ENCODE measurements around the gene FHOD3. TPM values are rescaled to one million over a fixed set of nuclear protein-coding genes. Genes with fewer than 3 reads are reported as not detected.

FHOD3 gene
- total and polyA plus RNA-seq, 2 experiments from 2014 or later, result 2.7 to 8.7 TPM

GRCh38 chr18:36326771-36327170 is 29.3 kb downstream of the FHOD3 start:
- Histone ChIP-seq H3K4me1 (ENCODE audit: insufficient read depth) (peaks cover 24% of the 10 kb centered on the region), H3K4me3 (no peak overlapping the region), H3K36me3 (ENCODE audit: insufficient read depth) (no peaks in the 10 kb centered on the region), H3K79me2 (replicated peaks; ENCODE audit: insufficient read depth) (no peaks in the 10 kb centered on the region), H3K27me3 (ENCODE audit: insufficient read depth) (no peaks in the 10 kb centered on the region), H4K20me1 (replicated peaks; ENCODE audit: insufficient read depth) (no peaks in the 10 kb centered on the region), H3F3A (replicated peaks; ENCODE audit: low read depth) (no peaks in the 10 kb centered on the region), H3K9me2 (ENCODE audit: insufficient read depth) (peaks cover 14% of the 10 kb centered on the region; the same call in 1 of the 2 replicates), H3K4me2 (no peak overlapping the region), H2AFZ (no peak overlapping the region), H3K27ac (ENCODE audit: low read depth) (no peak overlapping the region)
- no peak overlapping the region for H3K4me3 Mint-ChIP-seq
- no peak overlapping the region for H3K27ac Mint-ChIP-seq
- H3K4me1 Mint-ChIP-seq, result peaks cover 34% of the 10 kb centered on the region
- TF ChIP-seq REST (IDR thresholded peaks at IDR 0.05; ENCODE audit: unreplicated experiment), result no peak
- no peak for TF ChIP-seq EZH2 (IDR thresholded peaks at IDR 0.05; ENCODE audit: low read depth, unreplicated experiment)
- TF ChIP-seq, protein P1, sequence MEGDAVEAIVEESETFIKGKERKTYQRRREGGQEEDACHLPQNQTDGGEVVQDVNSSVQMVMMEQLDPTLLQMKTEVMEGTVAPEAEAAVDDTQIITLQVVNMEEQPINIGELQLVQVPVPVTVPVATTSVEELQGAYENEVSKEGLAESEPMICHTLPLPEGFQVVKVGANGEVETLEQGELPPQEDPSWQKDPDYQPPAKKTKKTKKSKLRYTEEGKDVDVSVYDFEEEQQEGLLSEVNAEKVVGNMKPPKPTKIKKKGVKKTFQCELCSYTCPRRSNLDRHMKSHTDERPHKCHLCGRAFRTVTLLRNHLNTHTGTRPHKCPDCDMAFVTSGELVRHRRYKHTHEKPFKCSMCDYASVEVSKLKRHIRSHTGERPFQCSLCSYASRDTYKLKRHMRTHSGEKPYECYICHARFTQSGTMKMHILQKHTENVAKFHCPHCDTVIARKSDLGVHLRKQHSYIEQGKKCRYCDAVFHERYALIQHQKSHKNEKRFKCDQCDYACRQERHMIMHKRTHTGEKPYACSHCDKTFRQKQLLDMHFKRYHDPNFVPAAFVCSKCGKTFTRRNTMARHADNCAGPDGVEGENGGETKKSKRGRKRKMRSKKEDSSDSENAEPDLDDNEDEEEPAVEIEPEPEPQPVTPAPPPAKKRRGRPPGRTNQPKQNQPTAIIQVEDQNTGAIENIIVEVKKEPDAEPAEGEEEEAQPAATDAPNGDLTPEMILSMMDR (conservative IDR thresholded peaks at IDR 0.05; ENCODE audit: low read depth in 2 of 2), result no peak
- no peak for TF ChIP-seq POLR2AphosphoS5 (IDR thresholded peaks at IDR 0.05; ENCODE audit: low read depth)
- no peak for TF ChIP-seq ZNF114 (CRISPR knock-in tag; IDR thresholded peaks at IDR 0.05)
- TF ChIP-seq EZH2phosphoT487 (IDR thresholded peaks at IDR 0.05; ENCODE audit: unreplicated experiment), result no peak
- TF ChIP-seq ZNF331 (CRISPR knock-in tag; IDR thresholded peaks at IDR 0.05; ENCODE audit: low read depth), result no peak
- TF ChIP-seq CREB1 (CRISPR knock-in tag; IDR thresholded peaks at IDR 0.05; ENCODE audit: low read depth), result no peak
- TF ChIP-seq, protein P2, sequence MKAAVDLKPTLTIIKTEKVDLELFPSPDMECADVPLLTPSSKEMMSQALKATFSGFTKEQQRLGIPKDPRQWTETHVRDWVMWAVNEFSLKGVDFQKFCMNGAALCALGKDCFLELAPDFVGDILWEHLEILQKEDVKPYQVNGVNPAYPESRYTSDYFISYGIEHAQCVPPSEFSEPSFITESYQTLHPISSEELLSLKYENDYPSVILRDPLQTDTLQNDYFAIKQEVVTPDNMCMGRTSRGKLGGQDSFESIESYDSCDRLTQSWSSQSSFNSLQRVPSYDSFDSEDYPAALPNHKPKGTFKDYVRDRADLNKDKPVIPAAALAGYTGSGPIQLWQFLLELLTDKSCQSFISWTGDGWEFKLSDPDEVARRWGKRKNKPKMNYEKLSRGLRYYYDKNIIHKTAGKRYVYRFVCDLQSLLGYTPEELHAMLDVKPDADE (IDR thresholded peaks at IDR 0.05), result no peak
- no peak for TF ChIP-seq JUNB (IDR thresholded peaks at IDR 0.05; ENCODE audit: unreplicated experiment)
- peaks cover 4% of the 10 kb centered on the region for H3K27me3 Mint-ChIP-seq (ENCODE audit: insufficient read depth, low read depth, poor library complexity)
- no peaks in the 10 kb centered on the region; the same call in 2 of the 3 replicates for H3K36me3 Mint-ChIP-seq (ENCODE audit: low read depth)
- no peak for ATAC-seq
- no peaks in the 10 kb centered on the region; the same call in 2 of the 3 replicates for H3K9me3 Mint-ChIP-seq
- no peak for DNase-seq (ENCODE audit: low spot score)
